ENCODE measurements around the gene ALDH2.
"Not testable (repeated sequence)": the region's sequence is repeated elsewhere in the genome, so short reads cannot be mapped to it uniquely, and the experiment has no call there.

The ALDH2 gene

DNA sequence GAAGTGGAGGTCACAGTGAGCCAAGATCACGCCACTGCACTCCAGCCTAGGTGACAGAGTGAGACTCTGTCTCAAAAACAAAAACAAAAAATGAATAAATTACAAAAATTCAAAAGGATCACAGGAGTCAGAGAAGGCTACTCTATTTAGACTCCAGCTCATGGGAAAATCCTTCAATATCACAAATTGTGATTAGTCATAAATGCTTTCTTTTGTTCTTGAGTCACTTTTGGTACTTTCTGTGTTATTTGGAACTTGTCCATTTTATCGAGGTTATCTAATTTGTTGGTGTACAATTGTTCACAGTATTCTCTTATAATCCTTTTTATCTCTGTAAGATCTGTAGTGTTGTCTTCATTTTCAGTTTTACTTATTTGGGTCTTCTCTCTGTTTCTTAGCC is 18.9 kb downstream of the ALDH2 start:
- DNase-seq: no peak

- peak in 10 of 56 donors; percentile 2 to 23 (median 14) for DNase-seq
These were observed 21.5 kb downstream of the ALDH2 start for GRCh38 chr12:111788178-111788654.

- peak in 1 of 56 donors; percentile 15 for DNase-seq
These were observed 23.0 kb downstream of the ALDH2 start for GRCh38 chr12:111789779-111790178.

GRCh38 chr12:111791507-111791906 is 24.8 kb downstream of the ALDH2 start:
- no peak for DNase-seq

DNA sequence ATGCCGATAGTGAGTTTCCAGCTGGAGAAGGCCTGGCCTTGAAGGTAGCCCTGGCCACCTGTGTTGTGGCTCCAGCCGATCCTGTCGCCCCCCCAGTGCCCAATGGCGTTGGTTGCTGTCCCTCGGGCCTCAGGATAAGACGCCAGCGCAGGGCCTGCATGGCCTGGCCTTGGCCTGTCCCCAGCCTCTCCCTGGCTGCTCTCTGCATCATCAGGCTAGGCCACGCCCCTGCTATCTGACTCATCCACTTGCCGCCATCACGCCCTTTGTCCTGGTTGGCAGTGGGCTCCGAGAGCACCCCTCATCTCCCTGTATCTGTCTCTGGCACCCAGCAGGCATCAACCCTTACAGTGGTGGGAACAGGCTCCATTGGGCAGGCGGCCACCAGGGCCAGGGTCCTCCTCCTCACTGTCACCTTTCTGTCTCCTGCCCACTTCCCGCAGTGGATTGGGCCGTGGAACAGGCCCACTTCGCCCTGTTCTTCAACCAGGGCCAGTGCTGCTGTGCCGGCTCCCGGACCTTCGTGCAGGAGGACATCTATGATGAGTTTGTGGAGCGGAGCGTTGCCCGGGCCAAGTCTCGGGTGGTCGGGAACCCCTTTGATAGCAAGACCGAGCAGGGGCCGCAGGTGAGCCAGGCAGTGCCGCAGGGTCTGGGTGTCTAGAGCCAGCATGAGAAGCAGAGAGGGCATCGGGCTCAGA is 25.6 kb downstream of the ALDH2 start:
- DNase-seq: no peak

GRCh38 chr12:111792856-111793235 is 26.1 kb downstream of the ALDH2 start:
- DNase-seq: no peak

DNA sequence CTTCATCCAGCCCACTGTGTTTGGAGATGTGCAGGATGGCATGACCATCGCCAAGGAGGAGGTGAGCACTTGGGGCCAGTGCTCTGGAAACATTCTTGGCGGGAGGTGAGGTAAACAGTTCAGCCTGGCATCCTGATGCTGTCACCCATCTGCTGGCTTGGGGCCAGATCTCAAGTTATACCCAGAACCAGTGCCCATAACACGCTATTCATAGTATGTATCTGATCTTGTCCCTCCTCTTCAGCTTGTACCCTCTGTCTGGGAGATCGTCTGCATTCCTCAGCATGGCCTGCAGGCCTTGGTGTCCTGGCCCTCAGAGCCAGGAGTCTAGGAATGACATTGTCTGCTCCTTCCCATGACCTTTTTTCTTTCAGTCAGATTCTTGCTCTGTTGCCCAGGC is 31.4 kb downstream of the ALDH2 start:
- peak in 1 of 56 donors; percentile 25 for DNase-seq

GRCh38 chr12:111799758-111800157 is 33.0 kb downstream of the ALDH2 start:
- no peak for DNase-seq

GRCh38 chr12:111803038-111803626 is 36.4 kb downstream of the ALDH2 start:
- DNase-seq: no peak

GRCh38 chr12:111803851-111804250 is 37.1 kb downstream of the ALDH2 start:
- no peak for DNase-seq

GRCh38 chr12:111806304-111806703 is 39.6 kb downstream of the ALDH2 start:
- no peak for DNase-seq

DNA sequence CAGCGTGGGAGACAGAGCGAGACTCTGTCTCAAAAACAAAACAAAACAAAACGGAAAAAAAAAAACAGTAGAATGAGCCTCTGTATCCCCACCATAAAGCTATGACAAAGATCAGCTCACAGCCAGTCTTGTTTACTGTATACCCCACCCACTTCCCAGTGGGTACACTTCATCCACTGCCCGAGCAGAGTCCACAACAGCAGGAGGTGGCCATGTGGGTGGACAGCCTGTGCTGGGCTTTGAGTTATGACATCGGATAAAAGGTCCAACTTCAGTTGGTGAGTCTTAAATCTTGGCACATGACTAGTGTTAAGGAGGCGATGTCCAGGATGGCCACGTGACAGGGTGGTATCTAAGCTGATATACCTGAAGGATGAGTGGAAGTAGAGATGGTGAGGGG is 40.5 kb downstream of the ALDH2 start:
- DNase-seq: no peak

DNA sequence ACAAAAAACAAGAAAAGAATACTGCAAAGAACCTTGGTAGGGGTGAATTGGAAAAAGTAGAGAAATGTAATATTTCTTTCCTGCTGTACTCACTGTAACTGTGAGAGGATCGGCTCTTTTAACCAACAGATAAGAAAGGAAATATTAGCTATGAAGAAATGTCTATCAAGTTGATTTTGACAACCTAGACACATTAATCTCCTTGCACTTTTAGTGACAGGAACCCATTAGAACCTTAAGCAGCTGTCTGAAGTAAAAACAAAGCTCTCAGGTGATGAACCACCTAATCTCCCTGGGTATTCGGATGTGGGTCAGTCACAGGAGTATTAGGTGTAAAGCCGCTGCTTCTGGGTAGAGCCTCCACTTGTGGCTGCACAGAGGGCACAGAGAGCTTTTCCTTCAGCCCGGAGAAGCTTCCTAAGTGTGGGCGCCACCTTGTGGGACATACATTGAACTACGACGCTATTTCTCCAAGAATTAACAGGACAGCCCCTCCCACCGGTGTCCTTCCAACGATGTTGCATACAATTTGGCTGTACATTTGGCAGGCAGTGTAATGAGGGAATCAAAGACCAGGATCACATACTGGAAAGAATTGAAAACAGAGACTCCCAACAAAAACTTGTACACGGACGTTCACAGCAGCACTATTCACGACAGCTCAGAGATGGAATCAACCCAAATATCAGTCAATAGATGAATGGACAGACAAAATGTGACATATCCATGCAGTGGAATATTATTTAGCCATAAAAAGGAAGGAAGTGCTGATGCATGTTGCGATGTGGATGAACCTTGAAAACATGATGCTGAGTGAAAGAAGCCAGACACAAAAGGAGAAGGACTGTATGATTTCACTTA is 46.4 kb downstream of the ALDH2 start:
- DNase-seq: peak in 51 of 56 donors; percentile 8 to 83 (median 45)

GRCh38 chr12:111816065-111816615 is 49.4 kb downstream of the ALDH2 start:
- no peak for DNase-seq

DNA sequence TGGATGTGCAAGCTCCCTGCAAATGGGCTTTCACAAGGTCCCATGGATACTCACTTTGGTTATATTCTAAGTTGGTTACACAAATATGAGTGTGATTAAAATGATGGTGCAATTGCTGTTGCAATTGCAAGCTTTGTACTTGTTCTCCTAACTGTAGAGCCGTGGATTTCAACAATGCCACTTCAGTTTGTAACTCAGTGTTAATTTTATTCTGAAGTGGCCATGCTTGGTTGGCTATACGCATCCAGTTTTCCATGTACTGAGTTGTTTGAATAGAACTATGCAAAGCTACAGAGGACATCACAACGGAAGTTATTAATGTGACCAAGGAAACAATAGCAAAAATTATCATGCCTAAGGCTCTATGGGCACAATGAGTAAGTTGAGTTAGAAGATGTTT is 50.2 kb downstream of the ALDH2 start:
- DNase-seq: not testable (repeated sequence)

- no peak for DNase-seq
These were observed 51.6 kb downstream of the ALDH2 start for GRCh38 chr12:111818340-111818739.

DNA sequence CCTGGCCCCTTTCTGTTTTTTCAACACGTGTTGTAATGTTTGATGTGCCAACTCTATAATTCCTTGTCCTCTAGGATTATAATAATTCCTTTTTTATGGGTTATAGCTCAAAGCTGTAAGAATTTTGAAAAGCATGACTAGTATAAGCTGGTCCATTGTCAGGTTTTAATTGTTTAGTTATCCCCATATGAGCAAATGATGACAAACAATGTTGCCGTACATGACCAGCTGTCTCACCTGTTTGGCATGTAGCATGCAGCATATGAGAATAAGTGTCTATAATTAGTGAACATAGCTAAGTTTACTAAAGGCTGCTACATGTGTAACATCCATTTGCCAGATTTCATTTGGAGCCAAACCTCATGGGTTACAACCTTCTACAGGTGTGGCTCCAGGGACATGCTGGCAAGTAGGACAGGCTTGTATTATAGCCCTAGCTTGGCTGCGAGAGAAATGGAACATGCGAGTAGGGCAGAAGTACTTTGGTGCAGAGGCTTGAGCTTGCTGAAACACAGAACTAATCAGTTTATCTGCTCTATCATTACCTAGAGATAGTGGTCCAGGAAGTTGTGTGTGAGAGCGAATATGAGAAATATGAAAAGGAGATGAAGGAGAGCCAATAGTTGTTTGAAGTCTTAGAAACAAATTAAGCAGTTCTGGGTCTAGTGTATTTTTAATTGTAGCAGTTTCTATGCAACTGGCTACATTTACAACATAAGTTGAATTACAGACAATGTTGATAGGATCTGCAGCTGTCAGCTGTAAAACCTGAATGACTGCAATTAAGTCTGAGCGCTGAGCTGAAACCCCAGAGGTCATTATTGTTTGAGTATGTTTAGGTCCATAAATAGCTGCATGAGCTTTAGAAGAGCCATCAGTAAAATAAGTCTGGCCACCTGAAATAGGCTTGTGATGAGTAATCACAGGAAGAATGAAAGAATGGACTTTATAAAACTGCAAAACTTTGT is 52.7 kb downstream of the ALDH2 start:
- DNase-seq: no peak

- not testable (repeated sequence) for DNase-seq
These were observed 54.1 kb downstream of the ALDH2 start for GRCh38 chr12:111820828-111821227.

- DNase-seq: no peak
These were observed 56.2 kb downstream of the ALDH2 start for GRCh38 chr12:111822886-111823285.

DNA sequence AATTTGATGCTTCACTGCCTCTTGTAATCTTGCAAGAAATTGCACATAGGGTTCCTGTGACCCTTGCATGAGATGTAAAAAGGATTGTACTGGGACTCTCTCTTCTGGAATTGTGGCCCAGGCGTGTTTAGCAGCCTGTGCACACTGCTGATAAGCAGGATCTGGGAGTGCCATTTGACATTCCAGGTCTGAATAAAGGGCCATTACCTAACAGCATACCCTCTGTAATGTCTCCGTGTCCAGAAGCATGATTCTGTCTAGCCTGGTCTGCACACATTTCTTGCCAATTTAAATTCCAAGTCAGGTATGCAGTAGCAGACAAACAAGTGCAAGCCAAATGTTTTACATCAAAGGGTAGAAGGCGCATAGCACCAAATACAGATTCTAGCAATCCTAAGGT is 57.2 kb downstream of the ALDH2 start:
- DNase-seq: no peak

- not testable (repeated sequence) for DNase-seq
These were observed 57.6 kb downstream of the ALDH2 start for GRCh38 chr12:111824312-111824711.
